ENCODE results near the gene ALDH1L2.

- TF ChIP-seq CTCF (conservative IDR thresholded peaks at IDR 0.05; ENCODE audit: low read depth, low read length) (no peak), EZH2 (IDR thresholded peaks at IDR 0.05; ENCODE audit: low read length, unreplicated experiment) (no peak)
Measured at GRCh38 chr12:105013892-105014291, 70.4 kb downstream of the ALDH1L2 start.
